Measurements from ENCODE around the gene RHD.

RHD gene

DNA sequence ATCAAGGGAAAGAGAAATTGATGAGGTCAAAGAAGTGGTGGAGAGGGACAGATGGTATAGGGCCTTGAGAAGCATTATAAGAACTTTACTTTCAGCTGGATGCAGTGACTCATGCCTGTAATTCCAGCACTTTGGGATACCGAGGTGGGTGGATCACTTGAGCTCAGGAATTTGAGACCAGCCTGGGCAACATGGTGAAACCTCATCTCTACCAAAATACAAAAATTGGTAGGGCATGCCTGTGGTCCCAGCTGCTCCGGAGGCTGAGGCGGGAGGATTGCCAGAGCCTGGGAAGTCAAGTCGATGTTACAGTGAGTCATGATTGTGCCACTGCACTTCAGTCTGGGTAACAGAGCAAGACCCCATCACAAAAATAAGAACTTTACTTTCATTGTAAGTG is 71.6 kb downstream of the RHD start:
- no peak overlapping the region for H3K27ac ChIP-seq
- TF ChIP-seq, protein P1, sequence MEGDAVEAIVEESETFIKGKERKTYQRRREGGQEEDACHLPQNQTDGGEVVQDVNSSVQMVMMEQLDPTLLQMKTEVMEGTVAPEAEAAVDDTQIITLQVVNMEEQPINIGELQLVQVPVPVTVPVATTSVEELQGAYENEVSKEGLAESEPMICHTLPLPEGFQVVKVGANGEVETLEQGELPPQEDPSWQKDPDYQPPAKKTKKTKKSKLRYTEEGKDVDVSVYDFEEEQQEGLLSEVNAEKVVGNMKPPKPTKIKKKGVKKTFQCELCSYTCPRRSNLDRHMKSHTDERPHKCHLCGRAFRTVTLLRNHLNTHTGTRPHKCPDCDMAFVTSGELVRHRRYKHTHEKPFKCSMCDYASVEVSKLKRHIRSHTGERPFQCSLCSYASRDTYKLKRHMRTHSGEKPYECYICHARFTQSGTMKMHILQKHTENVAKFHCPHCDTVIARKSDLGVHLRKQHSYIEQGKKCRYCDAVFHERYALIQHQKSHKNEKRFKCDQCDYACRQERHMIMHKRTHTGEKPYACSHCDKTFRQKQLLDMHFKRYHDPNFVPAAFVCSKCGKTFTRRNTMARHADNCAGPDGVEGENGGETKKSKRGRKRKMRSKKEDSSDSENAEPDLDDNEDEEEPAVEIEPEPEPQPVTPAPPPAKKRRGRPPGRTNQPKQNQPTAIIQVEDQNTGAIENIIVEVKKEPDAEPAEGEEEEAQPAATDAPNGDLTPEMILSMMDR (conservative IDR thresholded peaks at IDR 0.05): no peak

DNA sequence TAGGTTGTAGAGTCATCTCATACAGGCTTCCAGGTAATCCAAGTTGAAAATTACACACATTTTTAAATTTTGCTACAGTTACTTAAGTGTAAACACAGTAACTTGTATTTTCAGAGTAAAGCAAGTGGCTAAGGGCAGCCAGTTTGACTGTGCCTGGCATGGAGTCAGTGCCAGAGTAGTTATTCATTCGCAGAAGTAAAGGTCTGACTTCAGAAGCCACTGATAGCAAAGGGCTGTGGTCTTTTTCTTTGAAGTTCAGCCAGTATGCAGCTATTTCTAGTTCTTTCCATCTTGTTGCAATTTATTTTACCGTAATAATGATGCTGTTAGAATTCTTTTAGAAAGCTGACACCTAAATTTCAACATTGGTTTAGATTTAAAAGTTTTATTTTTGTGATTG is 75.2 kb downstream of the RHD start:
- TF ChIP-seq, protein P1 (conservative IDR thresholded peaks at IDR 0.05): no peak

GRCh38 chr1:25349606-25350005 is 77.3 kb downstream of the RHD start:
- TF ChIP-seq, protein P1 (conservative IDR thresholded peaks at IDR 0.05): no peak

More for the DNA sequence above, 75.2 kb downstream of the RHD start:
- no peak overlapping the region for H3K27ac ChIP-seq

DNA sequence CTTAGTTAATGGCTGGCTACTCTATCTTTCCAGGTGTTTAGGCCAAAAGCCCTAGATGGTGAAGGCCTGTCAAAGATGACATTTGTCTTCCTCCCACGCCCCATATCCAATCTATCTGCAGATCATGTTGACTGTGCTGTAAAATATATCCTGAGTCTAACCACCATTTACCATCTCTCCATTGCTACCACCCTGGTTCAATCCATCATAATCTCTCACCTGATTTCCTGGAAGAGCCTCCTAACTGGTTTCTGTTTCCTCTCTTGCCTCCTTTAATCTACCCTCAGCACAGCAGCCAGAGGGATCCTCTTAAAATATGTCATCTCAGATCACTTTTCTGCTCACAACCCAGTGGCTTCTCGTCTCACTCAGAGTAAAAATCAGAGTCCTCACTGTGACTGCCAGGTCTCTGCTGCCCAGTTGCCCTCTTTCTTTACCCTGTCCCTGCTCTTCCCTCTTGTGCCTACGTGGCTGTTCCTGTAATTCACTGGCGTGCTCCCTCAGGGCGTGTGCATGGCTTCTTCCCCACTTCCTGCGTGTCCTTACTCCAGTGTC is 83.6 kb downstream of the RHD start:
- no peak overlapping the region for H3K27ac ChIP-seq
- TF ChIP-seq, protein P1 (conservative IDR thresholded peaks at IDR 0.05): no peak

More at GRCh38 chr1:25349606-25350005, 77.3 kb downstream of the RHD start:
- no peak overlapping the region for H3K27ac ChIP-seq

DNA sequence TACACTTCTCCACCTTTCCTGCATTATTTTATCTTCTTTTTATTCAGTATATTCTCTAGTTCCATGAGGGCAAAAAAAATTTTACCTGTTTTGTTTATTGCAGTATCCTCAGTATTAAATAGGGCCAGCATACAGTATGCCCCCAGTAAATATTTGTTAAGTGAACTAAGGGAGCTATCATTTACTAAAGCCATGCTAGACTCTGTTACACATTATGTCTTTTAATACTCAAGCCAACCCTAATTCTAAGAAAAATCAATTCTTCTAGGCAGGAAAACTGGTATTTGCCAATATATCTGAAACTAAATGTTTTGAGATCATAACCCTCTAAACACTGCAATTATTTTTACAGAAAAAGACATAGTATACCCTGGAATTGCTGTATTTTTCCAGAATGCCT is 84.1 kb downstream of the RHD start:
- no peak overlapping the region for H3K27ac ChIP-seq
- TF ChIP-seq, protein P1 (conservative IDR thresholded peaks at IDR 0.05): no peak

DNA sequence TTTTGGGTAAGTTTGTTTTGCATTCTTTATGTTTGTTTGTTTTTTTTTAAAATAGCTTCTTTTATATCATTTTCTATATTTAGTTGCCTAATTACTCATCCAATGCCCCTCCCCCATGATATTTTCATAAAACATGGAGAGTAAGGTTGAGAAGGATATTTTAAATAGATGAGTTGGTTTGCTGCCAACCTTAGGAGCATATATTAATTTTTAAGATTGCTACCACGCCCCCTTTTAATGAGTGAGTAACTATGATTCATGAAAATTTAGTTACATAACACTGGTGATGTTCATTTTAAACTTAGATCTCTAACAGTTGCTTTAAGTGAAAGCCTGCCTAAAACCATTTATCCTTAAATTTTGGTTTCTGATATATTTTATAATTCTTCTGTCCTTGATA is 84.5 kb downstream of the RHD start:
- no peak overlapping the region for H3K27ac ChIP-seq
- TF ChIP-seq, protein P1 (conservative IDR thresholded peaks at IDR 0.05): no peak

DNA sequence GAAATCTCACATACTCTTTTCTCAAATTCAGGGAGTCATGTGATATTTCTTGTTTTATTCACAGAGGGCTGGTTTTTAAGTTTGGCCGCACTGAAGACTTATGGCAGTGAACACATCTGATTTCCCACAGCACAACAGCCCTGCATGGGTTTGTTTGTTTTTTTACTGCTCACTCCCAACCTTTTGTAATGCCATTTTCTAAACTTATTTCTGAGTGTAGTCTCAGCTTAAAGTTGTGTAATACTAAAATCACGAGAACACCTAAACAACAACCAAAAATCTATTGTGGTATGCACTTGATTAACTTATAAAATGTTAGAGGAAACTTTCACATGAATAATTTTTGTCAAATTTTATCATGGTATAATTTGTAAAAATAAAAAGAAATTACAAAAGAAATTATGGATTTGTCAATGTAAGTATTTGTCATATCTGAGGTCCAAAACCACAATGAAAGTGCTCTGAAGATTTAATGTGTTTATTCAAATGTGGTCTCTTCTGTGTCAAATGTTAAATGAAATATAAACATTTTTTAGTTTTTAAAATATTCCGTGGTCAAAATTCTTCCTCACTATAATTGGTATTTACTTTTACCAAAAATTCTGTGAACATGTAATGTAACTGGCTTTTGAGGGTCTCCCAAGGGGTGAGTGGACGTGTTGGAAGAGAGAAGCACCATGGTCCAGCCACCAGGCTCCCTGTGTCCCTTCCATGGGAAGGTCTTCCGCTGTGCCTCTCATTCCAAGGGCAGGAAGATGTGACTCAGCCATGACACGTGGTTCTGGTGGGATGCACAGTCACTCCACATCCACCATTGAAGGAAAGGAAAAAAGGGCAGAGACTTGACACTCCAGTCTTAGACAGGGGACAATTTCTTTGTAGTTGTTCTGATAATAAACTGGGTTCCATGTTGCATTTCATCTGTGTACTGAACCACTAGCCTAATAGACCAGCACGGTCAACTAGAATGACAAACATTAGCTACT is 88.6 kb downstream of the RHD start:
- H3K27ac ChIP-seq: peak overlapping the region; percentile 83
- TF ChIP-seq, protein P1 (conservative IDR thresholded peaks at IDR 0.05): no peak

Data from VCaP (cell line).